Activated CD8-positive, alpha-beta memory T cell treated with anti-CD3 and anti-CD28 coated beads, Interleukin-2, amount 50 U/mL, for 48 hours (primary cell): ENCODE results near the gene C1orf35.
"Not testable (repeated sequence)": the region's sequence is repeated elsewhere in the genome, so short reads cannot be mapped to it uniquely, and the experiment has no call there.

Experiments used
- DNase-seq: peaks from one replicate; pipeline ENCODE4 v3.0.0-alpha.2; 2020

The C1orf35 gene

DNA sequence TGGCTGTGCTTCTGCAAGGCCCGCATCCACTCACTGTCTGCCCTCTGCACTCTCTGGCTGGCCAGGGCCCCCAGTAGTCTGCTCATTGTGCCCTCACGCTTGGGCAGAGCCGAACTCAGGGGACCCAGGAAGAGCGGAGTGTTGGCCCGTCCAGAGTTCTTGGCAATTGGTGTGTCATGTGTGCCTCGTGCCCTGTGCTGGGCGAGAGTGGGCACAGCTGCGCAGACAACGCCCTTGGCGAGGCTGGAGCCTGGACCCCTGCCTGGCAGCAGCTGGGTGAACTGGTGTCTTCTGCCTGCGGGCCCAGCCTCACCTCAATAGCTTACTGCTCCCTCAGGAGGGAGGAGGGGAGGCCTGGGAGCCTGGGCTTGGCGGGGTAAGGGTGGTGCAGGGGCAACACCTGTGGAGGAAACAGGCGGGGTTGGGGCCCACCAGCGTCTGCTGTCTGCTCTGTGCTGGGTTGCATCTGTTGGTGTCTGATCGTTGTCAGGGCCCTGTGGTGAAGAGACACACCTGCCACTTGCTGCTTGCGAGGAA, 39.1 kb upstream of the C1orf35 start:
- peak; percentile 53 for DNase-seq

- peak; percentile 64 for DNase-seq
These were observed 38.3 kb upstream of the C1orf35 start for GRCh38 chr1:228141226-228142044.

DNA sequence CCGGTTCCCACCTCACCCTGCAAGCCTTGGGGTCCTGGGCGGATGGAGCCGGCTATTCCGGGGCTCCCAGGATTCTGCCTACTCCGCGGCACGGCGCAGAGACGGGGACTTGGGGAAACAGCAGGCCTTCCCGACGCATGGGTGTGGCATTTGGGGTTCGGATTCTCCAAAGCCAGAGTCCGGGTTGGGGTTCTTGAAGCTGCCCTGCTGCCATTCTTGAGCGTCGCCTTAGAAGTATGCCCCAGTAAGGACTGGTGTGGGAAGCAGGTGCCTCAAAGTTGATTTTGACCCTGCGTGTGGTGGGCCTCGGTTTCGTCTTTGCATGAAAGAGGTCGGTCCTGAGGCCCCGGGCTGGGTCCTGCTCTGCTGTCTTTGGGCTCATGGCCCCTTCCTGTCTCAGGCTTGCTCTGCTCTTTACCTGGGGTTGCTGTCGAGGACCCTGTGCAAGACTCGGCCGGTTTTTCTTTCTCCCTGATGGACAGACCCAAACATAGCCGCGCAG, 37.6 kb upstream of the C1orf35 start:
- no peak for DNase-seq

- peak; percentile 100 for DNase-seq
These were observed 37.0 kb upstream of the C1orf35 start, which contains the start of gene GUK1 for GRCh38 chr1:228139931-228140723. GUK1 (plus strand) TSS chr1:228140279; CDS start chr1:228140303, 24 bp downstream.

GRCh38 chr1:228139406-228139930, 36.3 kb upstream of the C1orf35 start:
- DNase-seq, result no peak

DNA sequence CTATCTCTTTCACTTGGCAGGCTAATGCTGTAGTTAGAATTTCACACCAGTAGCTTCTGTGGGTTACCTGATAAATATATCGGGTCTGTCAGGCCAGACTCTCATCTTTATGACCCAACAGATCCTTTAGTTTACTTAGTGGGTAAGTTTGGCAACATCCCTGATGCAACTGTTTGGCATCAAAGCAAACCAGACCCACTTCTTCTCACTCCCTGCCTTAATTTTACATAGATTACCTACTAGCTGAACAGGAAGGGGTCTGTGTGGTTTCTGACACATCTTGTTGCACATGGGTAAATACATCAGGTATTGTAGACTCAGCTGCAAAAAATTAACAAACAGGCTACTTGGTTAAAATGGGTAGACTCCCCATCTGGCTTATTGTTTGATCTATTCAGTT, 33.8 kb upstream of the C1orf35 start:
- no peak for DNase-seq

- DNase-seq, result no peak
These were observed 31.5 kb upstream of the C1orf35 start for GRCh38 chr1:228134591-228134990.

- DNase-seq, result no peak
These were observed 28.6 kb upstream of the C1orf35 start for GRCh38 chr1:228131766-228132165.

GRCh38 chr1:228125185-228125584, 22.1 kb upstream of the C1orf35 start:
- no peak for DNase-seq

GRCh38 chr1:228123505-228123904, 20.4 kb upstream of the C1orf35 start:
- DNase-seq, result no peak

GRCh38 chr1:228122921-228123441, 19.9 kb upstream of the C1orf35 start:
- DNase-seq, result no peak

DNA sequence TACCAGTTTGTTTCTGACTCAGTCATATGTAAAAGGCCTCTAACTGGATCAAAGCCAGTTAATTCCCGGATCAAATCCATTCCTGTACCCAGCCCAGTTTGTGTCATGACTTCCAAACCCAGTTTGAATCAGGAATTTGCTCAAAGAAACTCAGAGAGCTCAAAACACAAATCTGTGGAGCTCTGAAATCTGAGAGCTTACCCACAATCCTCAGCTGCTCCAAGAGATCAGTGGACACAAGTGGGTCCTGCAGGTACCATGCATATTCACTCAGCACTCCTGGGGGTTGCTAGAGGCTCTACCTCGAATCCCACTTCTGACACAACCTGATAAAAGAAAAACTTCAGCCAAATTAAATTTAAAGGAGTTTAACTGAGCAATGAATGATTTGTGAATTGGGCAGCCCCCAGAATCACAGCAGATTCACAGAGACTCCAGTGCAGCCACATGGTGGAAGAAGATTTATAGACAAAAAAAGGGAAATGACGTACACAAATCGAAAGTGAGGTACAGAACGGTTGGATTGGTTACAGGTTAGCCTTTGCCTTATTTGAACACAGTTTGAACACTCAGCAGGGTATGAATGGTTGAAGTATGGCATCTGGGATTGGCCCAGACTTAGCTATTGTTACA, 17.8 kb upstream of the C1orf35 start:
- no peak for DNase-seq

- DNase-seq, result no peak
These were observed 17.2 kb upstream of the C1orf35 start for GRCh38 chr1:228120351-228120750.

GRCh38 chr1:228118040-228118439, 14.9 kb upstream of the C1orf35 start:
- DNase-seq, result no peak

DNA sequence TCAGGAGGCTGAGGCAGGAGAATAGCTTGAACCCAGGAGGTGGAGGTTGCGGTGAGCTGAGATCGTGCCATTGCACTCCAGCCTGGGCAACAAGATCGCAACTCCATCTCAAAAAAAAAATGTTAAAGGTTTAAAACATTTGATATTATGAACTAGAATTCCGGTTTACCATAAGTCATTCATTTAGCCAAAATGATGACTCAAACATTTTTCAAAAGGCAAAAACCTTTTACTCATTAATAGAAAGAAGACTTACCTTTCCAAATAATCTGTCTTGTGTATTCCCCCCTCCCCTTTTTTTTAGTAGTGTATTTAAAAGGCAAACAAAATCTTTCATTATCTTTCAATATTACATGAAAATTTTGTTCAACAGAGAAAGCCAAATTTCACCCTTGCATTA, 14.2 kb upstream of the C1orf35 start:
- no peak for DNase-seq

DNA sequence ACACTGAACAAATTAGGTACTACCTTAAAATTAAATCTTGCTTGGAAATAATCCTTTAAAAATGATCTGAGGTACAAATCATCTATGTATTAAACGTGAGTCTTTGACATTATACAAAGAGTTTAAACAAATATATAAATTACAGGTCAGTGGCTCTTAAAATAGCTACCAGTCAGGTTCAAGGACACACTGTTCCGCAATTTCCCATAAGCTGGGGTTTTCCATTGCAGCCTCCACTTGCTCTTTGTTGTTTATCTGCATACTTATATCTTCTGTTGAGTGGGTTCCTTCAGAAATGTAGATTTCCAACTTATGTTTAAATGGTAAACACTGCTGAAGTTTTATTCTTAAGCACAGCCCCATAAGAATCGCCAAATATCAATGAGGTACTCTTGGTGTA, 11.7 kb upstream of the C1orf35 start:
- no peak for DNase-seq

DNA sequence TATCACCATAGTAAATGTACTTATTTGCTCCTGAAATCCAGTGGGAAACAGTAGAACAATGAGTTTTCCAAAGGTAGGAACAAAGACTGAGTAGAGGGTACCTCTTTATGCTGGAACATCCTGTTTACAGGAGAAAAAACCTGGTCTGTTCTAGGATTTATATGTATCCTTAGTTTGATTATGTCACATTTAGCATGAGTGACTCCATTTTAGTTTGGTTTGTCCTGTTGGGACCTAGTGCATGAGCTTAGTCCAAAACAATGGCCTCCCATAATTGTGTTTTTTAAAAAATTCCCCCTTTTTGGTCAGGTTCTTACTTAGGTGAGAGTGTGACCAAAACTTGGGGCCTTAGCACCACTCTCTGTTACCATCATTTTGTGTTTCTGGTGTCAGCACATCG, 9.5 kb upstream of the C1orf35 start:
- DNase-seq, result no peak

- DNase-seq, result no peak
These were observed 9.0 kb upstream of the C1orf35 start for GRCh38 chr1:228112167-228112566.

DNA sequence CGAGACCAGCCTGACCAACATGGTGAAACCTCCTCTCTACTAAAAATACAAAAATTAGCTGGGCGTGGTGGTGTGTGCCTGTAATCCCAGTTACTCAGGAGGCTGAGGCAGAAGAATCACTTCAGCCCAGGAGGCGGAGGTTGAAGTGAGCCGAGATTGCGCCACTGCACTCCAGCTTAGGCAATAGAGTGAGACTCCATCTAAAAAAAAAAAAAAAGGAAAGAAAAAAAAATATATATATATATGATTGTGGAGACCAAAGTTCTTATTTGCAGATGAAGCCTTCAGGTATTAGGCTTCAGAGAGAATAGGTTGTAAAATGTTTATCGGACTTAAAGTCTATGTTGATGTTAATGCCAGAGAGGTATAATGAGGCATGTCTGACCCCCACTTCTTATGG, 8.2 kb upstream of the C1orf35 start:
- not testable (repeated sequence) for DNase-seq

DNA sequence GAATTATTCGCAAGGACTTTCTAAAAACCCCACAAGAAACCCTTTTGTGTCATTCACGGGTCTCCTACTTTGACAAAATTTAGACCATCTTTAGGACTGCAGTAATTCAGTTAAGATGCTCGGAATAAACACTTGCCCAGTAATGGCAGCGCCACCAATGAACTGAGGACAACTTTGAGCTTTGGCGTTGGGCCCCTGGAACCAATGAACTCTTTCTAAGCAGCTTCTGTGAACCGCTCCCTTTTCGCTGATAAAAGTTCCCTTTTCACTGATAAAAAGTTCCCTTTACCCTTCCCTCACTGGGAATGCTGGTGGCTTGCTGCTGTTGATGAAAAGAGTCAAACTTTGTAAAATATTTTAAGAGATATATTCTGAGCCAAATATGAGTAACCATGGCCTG, 7.4 kb upstream of the C1orf35 start:
- no peak for DNase-seq

DNA sequence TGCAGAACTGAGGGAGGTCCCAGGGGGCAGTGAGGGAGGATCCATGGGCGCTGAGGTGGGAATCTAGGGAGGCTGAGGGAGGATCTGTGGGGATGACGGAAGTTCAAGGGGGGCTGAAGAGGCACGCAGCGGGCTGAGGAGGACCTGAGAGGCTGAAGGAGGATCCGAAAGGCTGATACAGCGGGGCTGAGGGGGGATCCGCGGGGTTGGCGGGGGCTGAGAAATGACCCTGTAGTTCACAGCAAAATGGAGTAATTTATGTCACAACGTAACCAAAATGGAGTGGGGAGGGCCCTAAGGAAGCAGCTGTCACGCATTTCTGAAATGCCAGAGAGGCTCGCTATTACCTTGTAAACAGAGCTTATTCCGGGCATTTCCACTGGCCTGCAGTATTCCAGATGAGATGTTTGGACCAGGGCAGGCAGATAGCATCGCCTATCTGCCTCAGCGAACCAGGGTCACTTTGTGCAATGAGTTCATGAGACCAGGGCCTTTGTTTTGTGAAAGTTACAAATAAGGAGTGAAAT, 6.9 kb upstream of the C1orf35 start:
- DNase-seq, result no peak
